GM12864 (cell line): ENCODE measurements around the gene GPBAR1.

Source experiments
- DNase-seq: peaks from one replicate; pipeline ENCODE4 v3.0.0-alpha.2; 2011; ENCODE audit warnings: low read depth
- H3K4me3 ChIP-seq: 2 replicates; pipeline ENCODE4 v1.5.1; 2011; ENCODE audit warnings: mild to moderate bottlenecking, low read depth, low read length, control low read depth
- CTCF ChIP-seq: IDR thresholded peaks from 2 replicates; pipeline ENCODE4 v1.5.1; 2011; ENCODE audit warnings: low read depth, mild to moderate bottlenecking, moderate library complexity, low read length, control low read depth, inconsistent platforms; ENCODE audit errors: missing control alignments

Gene GPBAR1

GRCh38 chr2:218236829-218237228 is 24.0 kb upstream of the GPBAR1 start:
- H3K4me3 ChIP-seq = no peak overlapping the region
- no peak for DNase-seq
- TF ChIP-seq CTCF = no peak

- DNase-seq = no peak
- H3K4me3 ChIP-seq = no peak overlapping the region
- TF ChIP-seq CTCF = no peak
Measured at GRCh38 chr2:218238887-218239286, 21.9 kb upstream of the GPBAR1 start.

GRCh38 chr2:218244204-218244603 is 16.6 kb upstream of the GPBAR1 start:
- DNase-seq = no peak
- no peak for TF ChIP-seq CTCF
- no peak overlapping the region for H3K4me3 ChIP-seq

GRCh38 chr2:218244665-218245064 is 16.1 kb upstream of the GPBAR1 start:
- TF ChIP-seq CTCF = no peak
- no peak overlapping the region for H3K4me3 ChIP-seq
- no peak for DNase-seq

GRCh38 chr2:218245214-218245613 is 15.6 kb upstream of the GPBAR1 start:
- DNase-seq = no peak
- H3K4me3 ChIP-seq = no peak overlapping the region
- no peak for TF ChIP-seq CTCF

GRCh38 chr2:218249691-218250090 is 11.1 kb upstream of the GPBAR1 start:
- no peak for DNase-seq
- TF ChIP-seq CTCF = no peak
- no peak overlapping the region for H3K4me3 ChIP-seq

- TF ChIP-seq CTCF = no peak
- no peak for DNase-seq
- no peak overlapping the region for H3K4me3 ChIP-seq
Measured at GRCh38 chr2:218252509-218253231, 8.1 kb upstream of the GPBAR1 start.
